H54 (cell line): ENCODE measurements around the gene GNMT.
"Not testable (repeated sequence)": the region's sequence is repeated elsewhere in the genome, so short reads cannot be mapped to it uniquely, and the experiment has no call there.

Source experiments
- DNase-seq: peaks from one replicate; pipeline ENCODE4 v3.0.0; 2011; ENCODE audit warnings: low spot score, mixed read lengths; ENCODE audit not compliant: insufficient read length
- FAIRE-seq: peaks from 3 replicates; lab custom pipeline; 2011; peaks lifted over from hg19 to GRCh38; lab: Jason Lieb, UNC
- POLR2A ChIP-seq: IDR thresholded peaks from 2 replicates; pipeline ENCODE4 v1.6.1; 2011; ENCODE audit warnings: low read depth, mild to moderate bottlenecking, low read length

The GNMT gene

DNA sequence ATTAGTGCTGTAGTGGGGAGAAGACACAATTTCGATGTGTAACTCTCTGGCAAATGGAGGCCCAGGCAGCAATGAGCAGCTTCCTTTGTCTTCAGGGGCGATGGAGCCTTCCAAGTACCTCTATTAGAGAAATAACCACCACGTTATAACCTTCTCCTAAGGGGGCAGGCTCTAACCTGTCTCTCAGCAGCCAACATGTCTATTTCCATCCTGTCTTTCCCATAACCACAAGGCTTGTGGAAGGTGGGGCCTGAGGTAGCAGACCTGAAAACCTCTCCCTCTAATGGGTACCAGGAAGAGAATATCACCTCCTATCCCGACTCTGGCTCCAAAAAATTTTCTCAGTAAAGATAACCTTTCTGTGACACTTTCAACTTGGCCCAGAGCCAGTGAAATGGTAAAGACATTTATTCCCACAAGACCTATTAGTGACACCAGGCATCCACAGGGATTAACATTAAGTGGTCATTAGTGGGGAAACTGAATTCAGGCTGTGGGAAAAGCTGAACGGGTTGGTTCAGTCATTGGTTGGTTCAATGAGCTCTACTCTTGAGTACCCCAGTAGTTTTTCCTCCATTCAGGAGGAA is 14.5 kb downstream of the GNMT start:
- FAIRE-seq = no peak
- TF ChIP-seq POLR2A = no peak
- DNase-seq = no peak

DNA sequence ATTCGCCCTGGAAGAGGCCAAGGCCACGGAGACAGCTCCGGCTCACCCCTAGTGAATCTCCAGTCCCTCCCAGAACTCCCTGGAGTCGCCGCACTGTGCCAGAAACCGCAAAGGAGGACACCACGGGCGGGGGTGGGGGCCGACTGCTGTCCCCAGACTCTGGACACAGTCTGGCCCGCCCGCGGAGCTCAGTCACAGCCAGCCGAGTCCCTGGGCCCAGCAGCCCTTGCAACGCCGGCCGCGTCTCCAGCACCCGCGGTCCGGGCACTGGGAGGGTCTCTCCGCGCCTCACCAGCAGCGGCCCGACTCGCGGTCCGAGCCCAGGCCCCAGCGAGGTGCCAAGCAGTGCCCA is 17.9 kb downstream of the GNMT start:
- no peak for DNase-seq
- TF ChIP-seq POLR2A = peak; percentile 15; the same call in 1 of the 2 replicates
- FAIRE-seq = no peak

DNA sequence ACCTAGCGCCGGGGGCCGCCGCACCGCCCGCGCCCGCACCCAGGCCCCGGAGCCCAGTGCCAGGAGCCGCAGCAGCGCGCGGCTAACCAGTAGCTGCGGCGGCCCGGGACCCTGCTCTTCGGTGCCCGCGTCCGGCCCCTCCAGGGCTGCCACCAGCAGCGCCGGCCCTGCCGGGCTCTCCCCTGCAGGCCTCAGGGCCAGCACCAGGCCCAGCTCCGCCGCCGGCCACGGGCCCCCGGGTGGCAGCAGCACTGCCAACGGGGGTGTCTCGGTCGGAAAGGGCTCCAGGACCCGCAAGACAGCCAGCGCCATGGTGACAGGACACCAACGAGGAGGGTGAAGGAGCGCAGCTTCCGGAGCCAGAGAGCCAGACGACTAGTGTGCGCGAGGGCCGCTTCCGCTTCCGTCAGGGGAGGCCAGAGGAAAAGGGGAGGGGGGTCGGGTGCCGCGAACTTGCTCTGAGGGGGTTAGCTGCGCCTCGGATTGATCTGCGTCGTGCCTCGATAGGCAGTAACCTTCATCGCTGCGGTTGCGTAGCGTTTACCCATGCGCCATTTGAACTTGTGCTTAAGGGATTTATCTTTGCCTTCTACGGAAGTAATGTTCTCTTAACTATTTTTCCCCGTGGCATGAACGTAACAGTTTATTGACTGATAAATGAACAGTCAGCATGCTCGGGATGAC is 18.4 kb downstream of the GNMT start, which contains the start of gene PEX6:
PEX6 (minus strand) TSS at position 343 of the 684 bp plus-strand sequence; CDS start at position 312, 31 bp downstream.
- FAIRE-seq = no peak
- peak; percentile 79 for TF ChIP-seq POLR2A

DNA sequence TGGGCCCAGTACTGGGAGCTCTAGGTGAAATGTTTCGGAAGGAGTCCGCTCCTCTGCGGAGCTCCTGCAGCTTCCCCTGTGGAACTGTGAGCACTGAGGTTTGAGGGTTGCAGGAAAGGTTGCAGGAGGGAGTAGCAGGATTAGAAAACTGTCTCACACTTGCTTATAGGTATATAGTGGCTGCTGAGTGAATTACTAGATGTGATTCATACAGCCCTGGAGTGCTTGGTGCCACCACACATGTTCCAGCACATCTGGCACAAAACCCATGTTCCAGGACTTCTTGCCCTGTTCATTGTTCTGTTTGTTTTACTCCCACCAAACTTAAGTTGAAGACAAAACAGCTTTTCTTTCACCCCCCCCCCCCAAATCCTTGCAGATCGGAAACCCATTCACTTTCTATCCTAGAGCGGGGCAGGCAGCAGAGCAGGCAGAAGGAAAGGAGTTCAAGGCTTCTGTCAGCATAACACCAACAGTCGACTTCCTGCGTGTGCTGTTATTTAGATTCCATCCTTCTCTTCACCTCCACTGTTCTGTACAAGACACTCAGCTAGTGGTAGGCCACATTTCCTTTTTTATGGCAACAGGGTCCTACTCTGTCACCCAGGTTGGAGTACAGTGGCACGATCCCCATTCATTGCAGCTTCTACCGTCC is 19.1 kb downstream of the GNMT start:
- FAIRE-seq (no peak), DNase-seq (peak; percentile 67)
- no peak for TF ChIP-seq POLR2A

More for the DNA sequence above, 18.4 kb downstream of the GNMT start, which contains the start of gene PEX6:
- DNase-seq = peak; percentile 87

DNA sequence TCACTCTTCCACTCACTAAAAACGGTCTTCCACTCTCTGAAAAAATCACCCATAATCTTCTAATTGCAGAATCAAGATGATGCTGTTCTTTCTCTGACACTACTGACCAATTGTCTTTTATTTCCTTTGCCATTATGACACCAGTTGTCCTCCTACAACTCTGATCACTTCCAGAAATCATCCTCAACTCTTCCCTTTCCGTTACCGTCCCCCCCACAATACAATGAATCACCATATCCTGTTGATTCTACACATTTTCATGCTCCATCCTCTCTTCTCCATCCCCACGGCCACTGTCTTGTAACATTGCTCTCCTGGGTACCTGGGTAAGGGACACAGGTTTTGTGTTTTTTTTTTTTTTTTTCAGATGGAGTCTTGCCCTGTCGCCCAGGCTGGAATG is 21.3 kb downstream of the GNMT start:
- no peak for FAIRE-seq
- DNase-seq = no peak
- TF ChIP-seq POLR2A = no peak

DNA sequence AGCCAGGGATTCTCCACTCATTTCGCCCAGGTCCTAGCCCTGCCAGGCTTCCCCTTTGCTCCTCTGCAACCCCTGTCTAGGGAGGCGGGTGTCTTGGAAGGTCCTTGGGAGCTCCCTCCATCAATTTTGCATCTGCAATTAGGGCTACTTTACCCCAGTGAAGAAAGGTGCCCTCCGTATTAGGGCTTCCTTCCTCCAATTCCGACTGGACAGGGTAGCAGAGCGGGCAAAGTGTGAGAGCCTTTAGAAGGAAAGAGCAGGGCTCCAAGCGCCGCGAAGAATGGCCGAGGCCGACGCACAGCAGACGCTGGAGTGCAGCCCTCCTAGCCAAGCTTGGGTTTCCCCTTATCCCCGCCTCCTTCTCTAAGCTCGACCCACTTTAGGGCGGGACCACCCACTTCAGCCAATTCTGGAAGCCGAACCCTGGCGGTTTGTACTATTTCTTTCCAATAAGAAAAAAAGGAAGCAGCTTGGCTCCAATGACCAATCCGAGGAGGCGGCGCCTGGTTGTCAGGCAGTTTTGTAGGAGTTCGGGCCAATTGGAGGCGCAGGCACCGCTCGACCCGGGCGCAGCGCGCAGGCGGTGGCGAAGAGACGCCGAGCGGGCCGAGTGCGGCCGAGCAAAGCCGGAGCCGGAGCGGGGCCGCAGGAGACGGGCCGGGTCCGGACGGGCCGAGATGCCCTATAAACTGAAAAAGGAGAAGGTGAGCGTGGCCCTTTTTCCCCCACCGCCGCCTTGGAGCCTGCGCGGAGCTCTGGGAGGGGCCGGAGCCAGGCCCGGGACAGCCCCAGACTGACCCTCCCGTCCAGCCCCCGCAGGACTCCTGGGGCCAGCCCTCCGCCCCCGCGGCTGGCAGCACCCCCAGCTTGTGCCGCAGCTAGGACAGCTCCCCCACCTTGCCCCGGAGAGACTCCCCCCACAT is 23.7 kb downstream of the GNMT start, which contains the start of gene PPP2R5D:
PPP2R5D (plus strand) TSS at position 570 of the 923 bp plus-strand sequence; CDS start at position 678, 108 bp downstream.
- peak; percentile 98 for DNase-seq
- FAIRE-seq = peak; percentile 33
- peak; percentile 63 for TF ChIP-seq POLR2A

DNA sequence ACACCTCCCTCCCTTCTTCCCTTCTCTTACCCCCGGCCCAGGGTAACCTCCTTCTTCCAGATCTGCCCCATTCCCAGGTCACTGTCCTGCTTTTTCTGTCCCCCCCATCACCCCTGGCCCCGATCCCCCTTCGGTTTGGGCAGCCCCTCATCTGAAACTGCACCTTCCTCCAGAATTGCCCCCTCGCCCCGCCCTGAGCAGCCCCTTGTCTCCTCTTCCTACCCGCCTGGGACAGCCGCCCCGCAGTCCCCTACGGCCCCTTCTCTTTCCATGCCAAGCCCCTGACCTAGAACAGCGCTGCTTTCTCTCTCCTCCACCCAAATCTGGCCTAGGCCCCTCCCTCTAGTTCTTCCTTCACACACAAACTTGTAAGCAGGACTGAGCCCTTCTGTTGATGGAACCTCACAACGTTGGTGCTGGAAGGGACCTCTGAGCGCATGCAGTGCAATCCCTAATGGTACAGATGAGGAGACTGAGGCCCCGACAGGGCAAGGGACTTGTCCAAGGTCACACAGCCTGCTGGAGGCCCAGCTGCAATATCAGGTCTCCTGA is 24.4 kb downstream of the GNMT start:
- no peak for DNase-seq
- TF ChIP-seq POLR2A = no peak
- no peak for FAIRE-seq

DNA sequence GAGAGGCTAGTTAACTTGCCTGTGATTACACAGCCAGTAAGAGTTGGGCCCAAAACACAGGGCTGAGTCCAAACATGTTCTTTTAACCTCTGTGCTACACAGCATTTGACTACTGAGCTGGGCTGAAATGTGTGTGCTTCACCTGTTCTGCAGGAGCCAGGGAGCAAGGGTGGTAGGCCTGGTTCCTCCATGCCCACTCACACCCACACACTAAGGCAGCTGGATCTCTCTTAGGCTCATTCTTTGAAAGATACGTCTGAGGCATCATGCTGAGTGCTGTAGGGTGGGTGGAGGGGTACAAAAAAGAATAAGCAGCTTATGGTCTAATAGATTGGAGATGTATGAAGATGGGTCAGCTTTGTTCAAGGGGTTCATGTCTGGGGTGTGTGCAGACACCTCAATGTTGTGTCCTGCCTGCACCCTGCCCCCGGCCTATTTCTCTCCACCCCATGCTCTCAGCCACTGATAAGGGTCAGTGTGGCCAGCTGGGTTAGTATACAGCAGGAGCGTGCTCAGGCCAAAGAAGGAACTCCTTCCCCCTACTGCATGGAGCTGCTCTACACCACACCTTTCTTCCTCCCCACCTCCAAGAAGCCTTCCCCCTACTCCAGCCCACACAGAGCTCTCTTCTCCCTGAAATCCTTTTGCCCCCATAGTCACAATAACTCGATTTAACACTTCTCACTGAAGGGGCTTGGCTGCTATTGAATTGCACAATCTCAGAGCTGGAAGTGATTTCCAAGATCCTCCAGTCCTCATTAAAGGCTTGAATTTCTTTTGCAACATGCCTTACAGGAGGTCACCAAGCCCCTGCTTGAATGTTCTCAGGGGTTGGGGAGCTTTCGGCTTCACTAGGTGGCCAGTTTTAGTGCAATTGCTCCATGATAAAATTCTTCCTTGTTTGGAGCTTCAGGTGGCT is 27.2 kb downstream of the GNMT start:
- TF ChIP-seq POLR2A = no peak
- no peak for FAIRE-seq
- no peak for DNase-seq

DNA sequence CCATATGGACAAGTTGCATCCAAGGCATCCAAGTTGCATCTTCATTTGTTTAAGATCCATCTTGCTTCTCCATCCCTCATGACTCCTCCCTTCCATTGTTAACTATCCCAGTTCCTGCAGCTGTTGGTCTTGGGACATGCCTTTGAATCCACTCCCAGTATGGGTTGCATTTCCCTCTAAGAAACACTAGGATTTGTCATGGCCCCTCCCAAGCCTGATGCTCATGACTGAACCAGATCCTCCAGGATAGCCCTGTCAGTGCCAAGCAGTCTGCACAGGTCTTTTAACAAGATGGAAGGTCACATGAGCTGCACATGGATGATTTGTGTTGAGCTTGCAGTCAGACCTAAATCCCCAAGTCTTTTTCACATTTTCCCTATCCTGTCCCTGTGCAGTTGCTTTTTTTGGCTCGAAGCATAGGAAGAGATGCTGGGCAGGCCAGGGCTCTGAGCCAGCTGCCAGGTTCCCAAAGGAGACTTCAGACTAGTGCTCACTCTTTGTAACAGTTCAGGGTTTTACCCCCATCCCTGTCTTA is 28.0 kb downstream of the GNMT start:
- FAIRE-seq (no peak), DNase-seq (no peak)
- TF ChIP-seq POLR2A = no peak

DNA sequence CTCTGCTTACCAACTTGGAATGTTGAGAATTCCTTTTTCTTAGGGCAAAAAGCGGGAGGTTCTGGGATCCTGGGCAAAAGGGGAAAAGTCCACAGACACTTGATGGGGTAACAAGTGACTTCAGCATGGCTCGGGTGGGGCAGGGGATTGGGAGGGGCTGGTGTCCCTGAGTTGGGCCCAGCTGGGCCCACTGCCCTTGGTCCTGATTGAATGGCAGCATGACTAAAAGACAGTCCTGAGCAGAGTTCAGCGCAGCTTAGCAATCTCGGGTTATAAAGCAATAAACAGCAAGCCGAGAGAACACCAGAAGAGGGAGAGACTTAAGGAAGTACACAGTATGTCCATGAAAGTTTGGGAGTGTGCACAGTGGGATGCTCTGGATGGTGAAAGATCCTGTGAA is 29.4 kb downstream of the GNMT start:
- DNase-seq = no peak
- TF ChIP-seq POLR2A = no peak
- no peak for FAIRE-seq

DNA sequence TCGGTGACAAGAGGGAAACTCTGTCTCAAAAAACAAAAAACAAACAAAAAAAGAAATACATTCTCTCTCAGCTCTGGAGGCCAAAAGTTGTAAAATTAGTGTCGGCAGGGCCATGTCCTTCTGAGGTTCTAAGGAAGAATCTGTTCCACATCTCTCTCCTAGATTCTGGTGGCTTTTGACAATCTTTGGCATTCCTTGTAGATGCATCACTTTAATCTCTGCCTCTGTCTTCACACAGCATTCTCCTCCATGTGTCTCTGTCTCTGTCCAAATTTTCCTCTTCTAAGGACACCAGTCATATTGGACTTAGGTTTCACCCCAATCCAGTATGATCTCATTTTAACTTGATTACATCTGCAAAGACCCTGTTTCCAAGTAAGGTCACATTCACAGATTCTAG is 32.9 kb downstream of the GNMT start:
- no peak for TF ChIP-seq POLR2A
- DNase-seq (no peak), FAIRE-seq (no peak)

DNA sequence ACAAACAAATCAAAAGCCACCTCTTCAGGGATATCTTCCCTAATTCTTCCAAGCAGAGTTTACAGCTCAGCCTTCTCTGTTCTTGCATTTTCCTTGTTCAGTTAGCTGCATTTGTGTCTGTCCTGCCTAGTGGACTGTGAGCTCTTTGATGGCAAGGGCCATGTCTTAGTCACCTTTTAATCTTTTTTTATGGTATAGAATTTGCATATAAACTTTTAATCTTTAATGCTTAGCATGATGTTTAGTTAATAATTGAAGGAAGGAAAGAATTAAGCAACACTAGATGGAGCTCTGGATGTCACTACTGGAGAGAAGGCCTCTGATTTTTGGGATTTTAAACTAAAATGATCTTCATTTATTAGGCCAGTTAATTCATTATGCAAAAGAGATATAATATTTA is 36.0 kb downstream of the GNMT start:
- no peak for TF ChIP-seq POLR2A
- FAIRE-seq = no peak
- no peak for DNase-seq

DNA sequence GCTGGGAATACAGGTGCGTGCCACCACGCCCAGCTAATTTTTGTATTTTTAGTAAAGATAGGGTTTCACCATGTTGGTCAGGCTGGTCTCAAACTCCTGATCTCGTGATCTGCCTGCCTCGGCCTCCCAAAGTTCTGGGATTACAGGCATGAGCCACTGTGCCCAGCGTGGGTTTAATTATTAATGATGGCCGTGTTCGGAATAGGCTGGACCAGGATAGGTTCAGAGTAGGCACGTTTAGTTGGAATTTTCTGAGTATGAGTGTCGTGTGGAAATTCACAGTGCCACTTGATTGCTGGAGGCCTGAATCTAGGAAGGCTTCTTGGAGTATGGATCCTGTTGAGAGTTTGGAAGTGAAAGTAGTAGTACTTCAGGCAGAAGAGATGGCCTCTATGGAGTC is 37.7 kb downstream of the GNMT start:
- not testable (repeated sequence) for FAIRE-seq, DNase-seq
